HEK293 (cell line): ENCODE results near the gene CD99L2.
A peak's percentile ranks its signal among the peaks of the same experiment; 100 is the strongest.
"Not testable (repeated sequence)": the region's sequence is repeated elsewhere in the genome, so short reads cannot be mapped to it uniquely, and the experiment has no call there.

Experiments
- CTCF ChIA-PET: fragments of 350-600 bp; formaldehyde crosslinking; extraction: SDS; loops from one replicate; lab custom pipeline; 2021; ENCODE audit warnings: antibody characterized with exemption; lab: Yijun Ruan, JAX
- POLR2A ChIA-PET: fragments of 300-600 bp; formaldehyde crosslinking; extraction: SDS; loops from one replicate; lab custom pipeline; 2020; ENCODE audit warnings: antibody characterized with exemption, inconsistent platforms; lab: Yijun Ruan, JAX
- H3K27ac ChIP-seq: fragments of 200-500 bp; sonication (Bioruptor generic); 2 replicates; pipeline ENCODE4 v1.5.1; 2014; ENCODE audit warnings: low read depth, low read length, control low read depth, inconsistent platforms; ENCODE audit errors: extremely low read depth
- H3K36me3 ChIP-seq, 2 experiments: fragments of 200-500 bp in 1 of 2; sonication (Bioruptor generic) in 1 of 2; 1 replicate in 1 of 2; 2 replicates in 1 of 2; pipeline ENCODE4 v1.5.1; 2014 to 2017; ENCODE audit warnings: inconsistent platforms in 2 of 2, low read length in 2 of 2; ENCODE audit not compliant: control insufficient read depth in 2 of 2, insufficient read depth in 1 of 2
- H3K4me1 ChIP-seq: fragments of 200-500 bp; sonication (Bioruptor generic); 2 replicates; pipeline ENCODE4 v1.5.1; 2014; ENCODE audit warnings: mild to moderate bottlenecking, low read length, inconsistent platforms; ENCODE audit not compliant: control insufficient read depth, insufficient read depth
- H3K4me3 ChIP-seq: 2 replicates; pipeline ENCODE4 v1.5.1; 2011; ENCODE audit warnings: low read depth, mild to moderate bottlenecking, control low read depth, low read length, moderate library complexity
- H3K9me3 ChIP-seq: fragments of 200-500 bp; sonication (Bioruptor generic); 2 replicates; pipeline ENCODE4 v1.5.1; 2014; ENCODE audit warnings: low read depth, low read length, inconsistent platforms; ENCODE audit not compliant: control insufficient read depth, insufficient read depth
- ZBTB8A ChIP-seq: fragments of 450-650 bp; formaldehyde crosslinking; IDR thresholded peaks from 2 replicates; pipeline ENCODE4 v1.5.1; 2016; ENCODE audit warnings: missing biosample characterization, missing genetic modification characterization
- ZIC2 ChIP-seq: fragments of 450-650 bp; formaldehyde crosslinking; IDR thresholded peaks from 2 replicates; pipeline ENCODE4 v1.5.1; 2016; ENCODE audit warnings: missing biosample characterization, missing genetic modification characterization
- ZNF133 ChIP-seq: fragments of 450-650 bp; formaldehyde crosslinking; IDR thresholded peaks from 2 replicates; pipeline ENCODE4 v1.5.1; 2016; ENCODE audit warnings: missing biosample characterization, missing genetic modification characterization
- ZNF140 ChIP-seq: fragments of 450-650 bp; formaldehyde crosslinking; IDR thresholded peaks from 2 replicates; pipeline ENCODE4 v1.5.1; 2016; ENCODE audit warnings: missing biosample characterization, missing genetic modification characterization
- ZNF266 ChIP-seq: fragments of 450-650 bp; formaldehyde crosslinking; IDR thresholded peaks from 2 replicates; pipeline ENCODE4 v1.5.1; 2016; ENCODE audit warnings: missing biosample characterization, missing genetic modification characterization, low read depth
- ZNF394 ChIP-seq: fragments of 450-650 bp; formaldehyde crosslinking; IDR thresholded peaks from 2 replicates; pipeline ENCODE4 v1.5.1; 2016; ENCODE audit warnings: missing biosample characterization, missing genetic modification characterization, mild to moderate bottlenecking, moderate library complexity, borderline replicate concordance
- ZNF426 ChIP-seq: fragments of 450-650 bp; formaldehyde crosslinking; IDR thresholded peaks from 2 replicates; pipeline ENCODE4 v1.5.1; 2017; ENCODE audit warnings: missing biosample characterization, missing genetic modification characterization, mild to moderate bottlenecking, inconsistent platforms, moderate library complexity
- ZNF518A ChIP-seq: fragments of 450-650 bp; formaldehyde crosslinking; conservative IDR thresholded peaks from 2 replicates; pipeline ENCODE4 v1.5.1; 2016; ENCODE audit warnings: low read depth, missing biosample characterization, missing genetic modification characterization
- ZNF521 ChIP-seq: fragments of 450-650 bp; formaldehyde crosslinking; IDR thresholded peaks from 2 replicates; pipeline ENCODE4 v1.5.1; 2017; ENCODE audit warnings: missing biosample characterization, mild to moderate bottlenecking, missing genetic modification characterization
- ZNF555 ChIP-seq: fragments of 450-650 bp; formaldehyde crosslinking; conservative IDR thresholded peaks from 2 replicates; pipeline ENCODE4 v1.5.1; 2017; ENCODE audit warnings: missing biosample characterization, mild to moderate bottlenecking, missing genetic modification characterization, inconsistent platforms
- ZNF560 ChIP-seq: fragments of 450-650 bp; formaldehyde crosslinking; IDR thresholded peaks from 2 replicates; pipeline ENCODE4 v1.5.1; 2017; ENCODE audit warnings: missing biosample characterization, missing genetic modification characterization, borderline replicate concordance
- ZNF626 ChIP-seq: fragments of 450-650 bp; sonication (Bioruptor Pico); formaldehyde crosslinking; IDR thresholded peaks from 2 replicates; pipeline ENCODE4 v1.5.1; 2018; ENCODE audit warnings: missing biosample characterization, missing genetic modification characterization, inconsistent platforms
- ZNF654 ChIP-seq: fragments of 450-650 bp; formaldehyde crosslinking; IDR thresholded peaks from 2 replicates; pipeline ENCODE4 v1.5.1; 2016; ENCODE audit warnings: low read depth, missing biosample characterization, missing genetic modification characterization
- TF ChIP-seq, protein P1 (sequence below): fragments of 450-650 bp; formaldehyde crosslinking; IDR thresholded peaks from 2 replicates; pipeline ENCODE4 v1.5.1; 2016; ENCODE audit warnings: missing biosample characterization, missing genetic modification characterization
- TF ChIP-seq, protein P2 (sequence below): fragments of 450-650 bp; formaldehyde crosslinking; IDR thresholded peaks from 2 replicates; pipeline ENCODE4 v1.5.1; 2016; ENCODE audit warnings: missing biosample characterization, missing genetic modification characterization
- TF ChIP-seq, protein P3 (sequence below): fragments of 450-650 bp; formaldehyde crosslinking; conservative IDR thresholded peaks from 2 replicates; pipeline ENCODE4 v1.5.1; 2016; ENCODE audit warnings: low read depth, missing biosample characterization, missing genetic modification characterization

The CD99L2 gene

GRCh38 chrX:150887906-150888465 is 10.5 kb downstream of the CD99L2 start (continued):
- TF ChIP-seq, protein P1, sequence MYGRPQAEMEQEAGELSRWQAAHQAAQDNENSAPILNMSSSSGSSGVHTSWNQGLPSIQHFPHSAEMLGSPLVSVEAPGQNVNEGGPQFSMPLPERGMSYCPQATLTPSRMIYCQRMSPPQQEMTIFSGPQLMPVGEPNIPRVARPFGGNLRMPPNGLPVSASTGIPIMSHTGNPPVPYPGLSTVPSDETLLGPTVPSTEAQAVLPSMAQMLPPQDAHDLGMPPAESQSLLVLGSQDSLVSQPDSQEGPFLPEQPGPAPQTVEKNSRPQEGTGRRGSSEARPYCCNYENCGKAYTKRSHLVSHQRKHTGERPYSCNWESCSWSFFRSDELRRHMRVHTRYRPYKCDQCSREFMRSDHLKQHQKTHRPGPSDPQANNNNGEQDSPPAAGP (tag by site-specific recombination) = no peak
- no peak for TF ChIP-seq ZNF133 (tag by site-specific recombination)
- TF ChIP-seq ZNF560 (tag by site-specific recombination) = no peak
- TF ChIP-seq, protein P2, sequence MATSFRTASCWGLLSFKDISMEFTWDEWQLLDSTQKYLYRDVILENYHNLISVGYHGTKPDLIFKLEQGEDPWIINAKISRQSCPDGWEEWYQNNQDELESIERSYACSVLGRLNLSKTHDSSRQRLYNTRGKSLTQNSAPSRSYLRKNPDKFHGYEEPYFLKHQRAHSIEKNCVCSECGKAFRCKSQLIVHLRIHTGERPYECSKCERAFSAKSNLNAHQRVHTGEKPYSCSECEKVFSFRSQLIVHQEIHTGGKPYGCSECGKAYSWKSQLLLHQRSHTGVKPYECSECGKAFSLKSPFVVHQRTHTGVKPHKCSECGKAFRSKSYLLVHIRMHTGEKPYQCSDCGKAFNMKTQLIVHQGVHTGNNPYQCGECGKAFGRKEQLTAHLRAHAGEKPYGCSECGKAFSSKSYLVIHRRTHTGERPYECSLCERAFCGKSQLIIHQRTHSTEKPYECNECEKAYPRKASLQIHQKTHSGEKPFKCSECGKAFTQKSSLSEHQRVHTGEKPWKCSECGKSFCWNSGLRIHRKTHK = no peak
- no peak for TF ChIP-seq ZNF521 (tag by site-specific recombination)
- no peak for TF ChIP-seq ZNF626 (tag by site-specific recombination)
- TF ChIP-seq ZIC2 (tag by site-specific recombination) = no peak

DNA sequence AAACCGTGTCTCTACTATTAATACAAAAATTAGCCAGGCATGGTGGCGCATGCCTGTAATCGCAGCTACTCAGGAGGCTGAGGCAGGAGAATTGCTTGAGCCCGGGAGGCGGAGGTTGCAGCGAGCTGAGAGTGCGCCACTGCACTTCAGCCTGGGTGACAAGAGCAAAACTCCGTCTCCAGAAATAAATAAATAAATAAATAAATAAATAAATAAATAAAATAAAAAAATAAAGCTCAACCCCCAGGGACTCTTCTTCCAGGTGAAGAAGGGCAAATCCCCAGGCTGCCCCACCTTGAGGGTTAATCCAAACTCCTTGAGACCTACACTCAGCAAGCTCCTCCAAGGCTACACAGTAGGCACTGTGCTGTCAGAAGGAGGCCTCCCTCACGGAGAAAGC is 11.2 kb downstream of the CD99L2 start:
- CTCF ChIA-PET, POLR2A ChIA-PET, H3K9me3 ChIP-seq, H3K36me3 ChIP-seq, H3K27ac ChIP-seq, H3K4me3 ChIP-seq, H3K4me1 ChIP-seq: not testable (repeated sequence)
- 0 out of 2 replicates have a peak, but pooled peaks have one; percentile 32 for TF ChIP-seq ZNF560 (tag by site-specific recombination)
- 0 out of 2 replicates have a peak, but pooled peaks have one; percentile 14 for TF ChIP-seq ZNF266 (tag by site-specific recombination)
- TF ChIP-seq ZNF426 (tag by site-specific recombination) = peak; percentile 46
- peak; percentile 50; the same call in 1 of the 2 replicates for TF ChIP-seq ZNF555 (tag by site-specific recombination)
- 0 out of 2 replicates have a peak, but pooled peaks have one; percentile 20 for TF ChIP-seq ZNF654 (tag by site-specific recombination)
- TF ChIP-seq, protein P3, sequence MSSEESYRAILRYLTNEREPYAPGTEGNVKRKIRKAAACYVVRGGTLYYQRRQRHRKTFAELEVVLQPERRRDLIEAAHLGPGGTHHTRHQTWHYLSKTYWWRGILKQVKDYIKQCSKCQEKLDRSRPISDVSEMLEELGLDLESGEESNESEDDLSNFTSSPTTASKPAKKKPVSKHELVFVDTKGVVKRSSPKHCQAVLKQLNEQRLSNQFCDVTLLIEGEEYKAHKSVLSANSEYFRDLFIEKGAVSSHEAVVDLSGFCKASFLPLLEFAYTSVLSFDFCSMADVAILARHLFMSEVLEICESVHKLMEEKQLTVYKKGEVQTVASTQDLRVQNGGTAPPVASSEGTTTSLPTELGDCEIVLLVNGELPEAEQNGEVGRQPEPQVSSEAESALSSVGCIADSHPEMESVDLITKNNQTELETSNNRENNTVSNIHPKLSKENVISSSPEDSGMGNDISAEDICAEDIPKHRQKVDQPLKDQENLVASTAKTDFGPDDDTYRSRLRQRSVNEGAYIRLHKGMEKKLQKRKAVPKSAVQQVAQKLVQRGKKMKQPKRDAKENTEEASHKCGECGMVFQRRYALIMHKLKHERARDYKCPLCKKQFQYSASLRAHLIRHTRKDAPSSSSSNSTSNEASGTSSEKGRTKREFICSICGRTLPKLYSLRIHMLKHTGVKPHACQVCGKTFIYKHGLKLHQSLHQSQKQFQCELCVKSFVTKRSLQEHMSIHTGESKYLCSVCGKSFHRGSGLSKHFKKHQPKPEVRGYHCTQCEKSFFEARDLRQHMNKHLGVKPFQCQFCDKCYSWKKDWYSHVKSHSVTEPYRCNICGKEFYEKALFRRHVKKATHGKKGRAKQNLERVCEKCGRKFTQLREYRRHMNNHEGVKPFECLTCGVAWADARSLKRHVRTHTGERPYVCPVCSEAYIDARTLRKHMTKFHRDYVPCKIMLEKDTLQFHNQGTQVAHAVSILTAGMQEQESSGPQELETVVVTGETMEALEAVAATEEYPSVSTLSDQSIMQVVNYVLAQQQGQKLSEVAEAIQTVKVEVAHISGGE (tag by site-specific recombination) = peak; percentile 37; the same call in 1 of the 2 replicates
- TF ChIP-seq ZBTB8A (tag by site-specific recombination) = 0 out of 2 replicates have a peak, but pooled peaks have one; percentile 19
- peak; percentile 67; the same call in 1 of the 2 replicates for TF ChIP-seq ZNF394 (tag by site-specific recombination)
- TF ChIP-seq ZNF140 (tag by site-specific recombination) = 0 out of 2 replicates have a peak, but pooled peaks have one; percentile 3
- peak; percentile 71 for TF ChIP-seq ZNF518A
